HG03571 (cell line): Measurements from ENCODE around the gene OSBPL5.

ENCODE experiments used
- ATAC-seq: cut with Tn5 transposase; IDR thresholded peaks from one replicate; pipeline ENCODE4 v1.9.1; 2021; ENCODE audit not compliant: unreplicated experiment

The OSBPL5 gene

DNA sequence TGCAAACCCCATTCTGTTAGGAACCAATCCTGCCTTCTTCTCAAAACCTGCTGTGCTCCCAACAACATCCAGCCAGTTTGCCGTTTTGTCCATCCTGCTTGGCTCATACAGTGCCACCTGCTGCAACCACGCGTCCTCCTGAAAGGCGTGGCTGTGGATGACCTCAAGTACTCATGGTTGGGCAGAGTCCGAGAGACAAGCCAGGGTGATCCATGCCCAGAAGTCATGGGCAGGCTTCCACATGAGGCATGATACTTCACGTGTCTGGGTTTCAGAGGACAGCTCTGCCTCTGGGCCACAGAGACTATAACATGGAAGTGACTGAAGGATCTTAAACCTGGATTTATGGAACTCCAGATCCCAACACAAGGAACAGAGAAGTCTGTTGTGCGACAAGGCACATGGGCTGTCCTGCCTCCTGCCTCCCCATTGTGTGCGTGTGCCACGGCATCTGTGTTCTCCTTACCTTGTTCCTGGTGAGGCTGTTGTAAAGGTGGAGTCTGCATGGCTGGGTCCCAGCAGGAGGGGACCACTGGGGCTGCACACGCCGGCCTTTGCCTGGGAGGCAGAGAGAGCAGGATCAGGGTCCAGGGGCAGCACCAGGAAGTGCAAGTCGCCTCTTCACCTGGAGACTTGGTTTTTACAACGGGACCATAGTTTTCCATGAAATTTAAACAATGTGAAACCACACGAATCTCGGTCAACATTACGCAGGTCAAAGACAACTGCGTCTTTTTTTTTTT lies 123.2 kb downstream of the OSBPL5 start:
- no peak for ATAC-seq

- no peak for ATAC-seq
These were observed 124.2 kb downstream of the OSBPL5 start for GRCh38 chr11:3040881-3041280.

- ATAC-seq, result no peak
These were observed 127.2 kb downstream of the OSBPL5 start for GRCh38 chr11:3037945-3038271.
